K562 (cell line): ENCODE data around the gene DCAF10. TPM values are rescaled to one million over a fixed set of nuclear protein-coding genes. Genes with fewer than 3 reads are reported as not detected.

ENCODE experiments used
- AFF1 ChIP-seq, 2 experiments: fragments of 450-650 bp; IDR thresholded peaks; 2 replicates each; pipeline ENCODE4 v1.6.1; 2018; ENCODE audit warnings: mild to moderate bottlenecking in 2 of 2, low read depth in 1 of 2; ENCODE audit not compliant: partially characterized antibody in 2 of 2
- ATF4 ChIP-seq: fragments of 450-650 bp; formaldehyde crosslinking; IDR thresholded peaks from 2 replicates; pipeline ENCODE4 v1.4.0; 2022; ENCODE audit warnings: mild to moderate bottlenecking, moderate library complexity
- GABPA ChIP-seq: fragments of 200-800 bp; sonication (Bioruptor generic); conservative IDR thresholded peaks from 2 replicates; pipeline ENCODE4 v1.6.1; 2016; ENCODE audit warnings: low read depth, missing genetic modification characterization, missing compliant biosample characterization
- RBM14 ChIP-seq: fragments of 200-400 bp; formaldehyde crosslinking; IDR thresholded peaks from 2 replicates; pipeline ENCODE4 v1.6.1; 2018; ENCODE audit warnings: low read depth, mild to moderate bottlenecking, low read length, moderate library complexity, borderline replicate concordance; ENCODE audit not compliant: insufficient read depth
- RCOR1 ChIP-seq, 2 experiments: IDR thresholded peaks; 2 replicates each; pipeline ENCODE4 v1.6.1; 2012; ENCODE audit warnings: low read depth in 2 of 2, low read length in 2 of 2, borderline replicate concordance in 1 of 2, improper control_type of control experiment in 1 of 2
- SMC3 ChIP-seq: conservative IDR thresholded peaks from 2 replicates; pipeline ENCODE4 v1.6.1; 2011; ENCODE audit warnings: low read depth, low read length, improper control_type of control experiment; ENCODE audit not compliant: insufficient read depth
- STAG1 ChIP-seq: sonication (generic); formaldehyde crosslinking; IDR thresholded peaks from 2 replicates; pipeline ENCODE4 v1.5.0; 2020; ENCODE audit warnings: missing genetic modification reagents, borderline replicate concordance
- ZBTB43 ChIP-seq: sonication (generic); formaldehyde crosslinking; IDR thresholded peaks from 2 replicates; pipeline ENCODE4 v1.8.0; 2023; ENCODE audit warnings: mild to moderate bottlenecking, missing genetic modification reagents
- ZNF764 ChIP-seq: fragments of 250-450 bp; sonication (Bioruptor Pico); IDR thresholded peaks from 2 replicates; pipeline ENCODE4 v1.4.0; 2020; ENCODE audit warnings: low read depth, mild to moderate bottlenecking, moderate library complexity
- polyA plus RNA-seq, 8 experiments: library from polyadenylated mRNA; depleted of rRNA in 4 of 8; stranded (reverse) in 5 of 8; unstranded in 3 of 8; fragments of >200 nt; fragmentation: Nextera tagmentation in 2 of 8; fragmentation: Illumina TruSeq in 1 of 8; extraction: Ambion mirVana in 2 of 8; extraction: Trizol in 1 of 8; gene quantifications; 2 replicates each; pipeline versions ENCODE4 v1.2.1 to v1.2.3, GENCODE V29; 2011 to 2014; ENCODE audit warnings: inconsistent platforms in 1 of 8, missing spikeins in 1 of 8
- total RNA-seq, 7 experiments: library from RNA; depleted of rRNA in 6 of 7; stranded (reverse); fragments of >200 nt in 6 of 7; fragmentation: Illumina TruSeq in 2 of 7; extraction: Trizol in 2 of 7; gene quantifications; 2 replicates each; pipeline versions ENCODE4 v1.2.1 to v1.2.3, GENCODE V29; 2011 to 2021; ENCODE audit warnings: low replicate concordance in 1 of 7
- TF ChIP-seq, protein P1 (sequence below): fragments of 250-450 bp; sonication (Bioruptor Pico); IDR thresholded peaks from 2 replicates; pipeline ENCODE4 v1.5.0; 2021
- TF ChIP-seq, protein P2 (sequence below): sonication (generic); formaldehyde crosslinking; IDR thresholded peaks from 2 replicates; pipeline ENCODE4 v1.5.0; 2020; ENCODE audit warnings: missing genetic modification reagents
- TF ChIP-seq, protein P3 (sequence below), 2 experiments: fragments of 450-650 bp in 1 of 2; IDR thresholded peaks; 2 replicates each; pipeline ENCODE4 v1.6.1; 2011 to 2017; ENCODE audit warnings: low read depth in 2 of 2, antibody characterized with exemption in 1 of 2, borderline replicate concordance in 1 of 2, low read length in 1 of 2, mild to moderate bottlenecking in 1 of 2, mixed read lengths in 1 of 2; ENCODE audit not compliant: control insufficient read depth in 1 of 2

Gene DCAF10
- total and polyA plus RNA-seq, 9 of the 15 experiments (the other 6 are each of a cell fraction or from before 2014, with no cell fraction given): 6.8 to 40.1 (median 16.9) TPM

GRCh38 chr9:37903647-37904444 lies 103.2 kb downstream of the DCAF10 start, which contains the start of gene SLC25A51 (continued):
- TF ChIP-seq AFF1 (IDR thresholded peaks at IDR 0.05; ENCODE audit: low read depth in 1 of 2, partially characterized antibody in 2 of 2) (no peak), ZBTB43 (no peak), RCOR1 (IDR thresholded peaks at IDR 0.05; ENCODE audit: borderline replicate concordance in 1 of 2, low read depth in 2 of 2, low read length in 2 of 2) (peak in 1 of 2 experiments; percentile 93; a peak in 3 of 4 replicates), ATF4 (CRISPR knock-in tag) (0 out of 2 replicates have a peak, but pooled peaks have one; percentile 50), RBM14 (0 out of 2 replicates have a peak, but pooled peaks have one; percentile 86), STAG1 (CRISPR knock-in tag) (peak; percentile 80), SMC3 (peak; percentile 78), ZNF764 (CRISPR knock-in tag) (no peak), GABPA (peak; percentile 57)
- TF ChIP-seq, protein P1, sequence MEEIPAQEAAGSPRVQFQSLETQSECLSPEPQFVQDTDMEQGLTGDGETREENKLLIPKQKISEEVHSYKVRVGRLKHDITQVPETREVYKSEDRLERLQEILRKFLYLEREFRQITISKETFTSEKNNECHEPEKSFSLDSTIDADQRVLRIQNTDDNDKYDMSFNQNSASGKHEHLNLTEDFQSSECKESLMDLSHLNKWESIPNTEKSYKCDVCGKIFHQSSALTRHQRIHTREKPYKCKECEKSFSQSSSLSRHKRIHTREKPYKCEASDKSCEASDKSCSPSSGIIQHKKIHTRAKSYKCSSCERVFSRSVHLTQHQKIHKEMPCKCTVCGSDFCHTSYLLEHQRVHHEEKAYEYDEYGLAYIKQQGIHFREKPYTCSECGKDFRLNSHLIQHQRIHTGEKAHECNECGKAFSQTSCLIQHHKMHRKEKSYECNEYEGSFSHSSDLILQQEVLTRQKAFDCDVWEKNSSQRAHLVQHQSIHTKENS (CRISPR knock-in tag): no peak
- TF ChIP-seq, protein P2, sequence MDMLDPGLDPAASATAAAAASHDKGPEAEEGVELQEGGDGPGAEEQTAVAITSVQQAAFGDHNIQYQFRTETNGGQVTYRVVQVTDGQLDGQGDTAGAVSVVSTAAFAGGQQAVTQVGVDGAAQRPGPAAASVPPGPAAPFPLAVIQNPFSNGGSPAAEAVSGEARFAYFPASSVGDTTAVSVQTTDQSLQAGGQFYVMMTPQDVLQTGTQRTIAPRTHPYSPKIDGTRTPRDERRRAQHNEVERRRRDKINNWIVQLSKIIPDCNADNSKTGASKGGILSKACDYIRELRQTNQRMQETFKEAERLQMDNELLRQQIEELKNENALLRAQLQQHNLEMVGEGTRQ (CRISPR knock-in tag): peak; percentile 98
- TF ChIP-seq, protein P3, sequence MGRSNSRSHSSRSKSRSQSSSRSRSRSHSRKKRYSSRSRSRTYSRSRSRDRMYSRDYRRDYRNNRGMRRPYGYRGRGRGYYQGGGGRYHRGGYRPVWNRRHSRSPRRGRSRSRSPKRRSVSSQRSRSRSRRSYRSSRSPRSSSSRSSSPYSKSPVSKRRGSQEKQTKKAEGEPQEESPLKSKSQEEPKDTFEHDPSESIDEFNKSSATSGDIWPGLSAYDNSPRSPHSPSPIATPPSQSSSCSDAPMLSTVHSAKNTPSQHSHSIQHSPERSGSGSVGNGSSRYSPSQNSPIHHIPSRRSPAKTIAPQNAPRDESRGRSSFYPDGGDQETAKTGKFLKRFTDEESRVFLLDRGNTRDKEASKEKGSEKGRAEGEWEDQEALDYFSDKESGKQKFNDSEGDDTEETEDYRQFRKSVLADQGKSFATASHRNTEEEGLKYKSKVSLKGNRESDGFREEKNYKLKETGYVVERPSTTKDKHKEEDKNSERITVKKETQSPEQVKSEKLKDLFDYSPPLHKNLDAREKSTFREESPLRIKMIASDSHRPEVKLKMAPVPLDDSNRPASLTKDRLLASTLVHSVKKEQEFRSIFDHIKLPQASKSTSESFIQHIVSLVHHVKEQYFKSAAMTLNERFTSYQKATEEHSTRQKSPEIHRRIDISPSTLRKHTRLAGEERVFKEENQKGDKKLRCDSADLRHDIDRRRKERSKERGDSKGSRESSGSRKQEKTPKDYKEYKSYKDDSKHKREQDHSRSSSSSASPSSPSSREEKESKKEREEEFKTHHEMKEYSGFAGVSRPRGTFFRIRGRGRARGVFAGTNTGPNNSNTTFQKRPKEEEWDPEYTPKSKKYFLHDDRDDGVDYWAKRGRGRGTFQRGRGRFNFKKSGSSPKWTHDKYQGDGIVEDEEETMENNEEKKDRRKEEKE (IDR thresholded peaks at IDR 0.05; ENCODE audit: borderline replicate concordance in 1 of 2, control insufficient read depth in 1 of 2, low read depth in 2 of 2, low read length in 1 of 2): 0 out of 4 replicates have a peak, but pooled peaks of 1 of the 2 experiments have one; percentile 57
